ENCODE data around the gene RDX.

DNA sequence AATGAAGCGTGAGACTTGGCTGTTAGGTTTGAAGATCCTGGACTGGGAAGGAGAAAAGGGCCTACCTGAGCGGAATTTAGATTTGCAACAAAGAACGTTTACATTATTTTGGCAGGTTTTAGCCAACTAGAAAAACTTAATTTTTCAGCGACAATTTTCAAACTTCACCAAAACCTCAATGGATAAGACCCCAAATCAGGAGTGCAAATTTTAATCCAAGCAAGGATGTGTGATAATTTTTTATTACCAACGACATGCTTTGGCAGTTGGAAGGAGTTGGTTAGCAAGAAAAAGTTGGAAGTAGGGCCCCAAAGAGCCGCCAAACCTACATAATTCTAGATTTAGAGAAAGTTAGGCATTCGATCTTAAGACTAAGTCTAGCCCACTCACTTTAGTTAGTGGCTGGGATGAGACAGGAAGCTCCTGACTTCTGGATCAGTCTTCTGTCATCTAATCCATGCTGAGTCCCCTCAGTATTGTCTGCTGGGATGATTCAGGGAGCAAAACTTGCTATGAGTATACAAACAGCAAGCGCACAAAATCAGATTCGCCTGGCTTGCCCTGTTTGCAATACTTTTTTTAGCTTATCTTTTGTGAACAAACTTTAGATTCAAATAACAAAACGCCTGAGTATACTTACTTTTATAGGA, 787 bp upstream of the RDX start:
- TF ChIP-seq CTCF (IDR thresholded peaks at IDR 0.05; ENCODE audit: insufficient read depth, low read depth, low read length) (no peak), EZH2 (IDR thresholded peaks at IDR 0.05; ENCODE audit: insufficient read depth, low read length) (no peak)

Data from astrocyte (in vitro differentiated cells and primary cell).